Prostate gland (tissue), 2 donors: ENCODE results near the gene SMYD5.

Experiments used
- CTCF ChIP-seq, 4 experiments: fragments of 200-600 bp in 2 of 4; fragments of 450-650 bp in 2 of 4; sonication (generic) in 2 of 4; IDR thresholded peaks; 1 replicate in 3 of 4; 2 replicates in 1 of 4; pipeline ENCODE4 v1.5.1; 2016 to 2019; ENCODE audit warnings: antibody characterized with exemption in 4 of 4, mild to moderate bottlenecking in 2 of 4, moderate library complexity in 2 of 4
- POLR2A ChIP-seq: fragments of 450-650 bp; IDR thresholded peaks from one replicate; pipeline ENCODE4 v1.6.1; 2016; ENCODE audit warnings: antibody characterized with exemption, mild to moderate bottlenecking

- TF ChIP-seq POLR2A (no peak), CTCF (IDR thresholded peaks at IDR 0.05) (no peak)
These were observed 43.0 kb downstream of the SMYD5 start for GRCh38 chr2:73257021-73257420.
